NT2/D1 (cell line): Measurements from ENCODE around the gene CXCR4.

Source experiments
- YY1 ChIP-seq: IDR thresholded peaks from 2 replicates; pipeline ENCODE4 v1.6.1; 2011; ENCODE audit not compliant: insufficient read length, insufficient read depth
- ZNF274 ChIP-seq: IDR thresholded peaks from 2 replicates; pipeline ENCODE4 v1.6.1; 2011; ENCODE audit warnings: mild to moderate bottlenecking, low read depth, low read length

- TF ChIP-seq YY1 (no peak), ZNF274 (no peak)
Observed at GRCh38 chr2:136135921-136136906, 18.3 kb upstream of the CXCR4 start.
